Loucy (cell line): Measurements from ENCODE around the gene CNDP1.

Experiments
- H2AFZ ChIP-seq: fragments of 200-600 bp; sonication (generic); 2 replicates; pipeline ENCODE4 v1.6.0; 2016; ENCODE audit warnings: antibody characterized with exemption, mild to moderate bottlenecking, low read length, moderate library complexity
- H3F3A ChIP-seq: fragments of 200-600 bp; 2 replicates; pipeline ENCODE4 v1.6.0; 2016; ENCODE audit warnings: antibody characterized with exemption, low read depth, mild to moderate bottlenecking
- H3K27me3 ChIP-seq: fragments of 200-600 bp; sonication (generic); 2 replicates; pipeline ENCODE4 v1.6.1; 2014; ENCODE audit warnings: low read length, mild to moderate bottlenecking; ENCODE audit not compliant: insufficient read depth, poor library complexity, severe bottlenecking
- H3K36me3 ChIP-seq: fragments of 200-600 bp; sonication (generic); 2 replicates; pipeline ENCODE4 v1.6.1; 2016; ENCODE audit warnings: low read length; ENCODE audit not compliant: insufficient read depth
- H3K4me1 ChIP-seq: fragments of 200-600 bp; sonication (generic); 2 replicates; pipeline ENCODE4 v1.5.1; 2014; ENCODE audit warnings: low read length, mild to moderate bottlenecking; ENCODE audit not compliant: insufficient read depth, poor library complexity, severe bottlenecking
- H3K4me2 ChIP-seq: fragments of 200-600 bp; sonication (generic); 2 replicates; pipeline ENCODE4 v1.6.0; 2014; ENCODE audit warnings: antibody characterized with exemption, low read length, low read depth, mild to moderate bottlenecking; ENCODE audit not compliant: poor library complexity, severe bottlenecking
- H3K4me3 ChIP-seq: fragments of 200-600 bp; sonication (generic); 2 replicates; pipeline ENCODE4 v1.5.1; 2014; ENCODE audit warnings: low read length, mild to moderate bottlenecking, mixed read lengths; ENCODE audit not compliant: poor library complexity, severe bottlenecking
- H3K79me2 ChIP-seq: fragments of 200-600 bp; sonication (generic); 2 replicates; pipeline ENCODE4 v1.6.1; 2014; ENCODE audit warnings: low read length; ENCODE audit not compliant: insufficient read depth
- H3K9ac ChIP-seq: fragments of 200-600 bp; sonication (generic); 2 replicates; pipeline ENCODE4 v1.6.0; 2014; ENCODE audit warnings: mild to moderate bottlenecking, low read depth, low read length, moderate library complexity; ENCODE audit not compliant: poor library complexity, severe bottlenecking
- H3K9me2 ChIP-seq: fragments of 200-600 bp; sonication (generic); replicated peaks from 2 replicates; pipeline ENCODE4 v1.6.1; 2016; ENCODE audit warnings: low read depth, low read length, mixed read lengths
- H3K9me3 ChIP-seq: fragments of 200-600 bp; sonication (generic); 2 replicates; pipeline ENCODE4 v1.6.1; 2014; ENCODE audit warnings: mild to moderate bottlenecking, antibody characterized with exemption, low read length, low read depth; ENCODE audit not compliant: insufficient read depth
- H4K20me1 ChIP-seq: fragments of 200-600 bp; sonication (generic); 2 replicates; pipeline ENCODE4 v1.6.0; 2014; ENCODE audit warnings: antibody characterized with exemption, low read length, mild to moderate bottlenecking; ENCODE audit not compliant: insufficient read depth, poor library complexity, severe bottlenecking
- CTCF ChIP-seq: fragments of 200-600 bp; sonication (generic); conservative IDR thresholded peaks from 2 replicates; pipeline ENCODE4 v1.5.1; 2014; ENCODE audit warnings: mild to moderate bottlenecking, antibody characterized with exemption, low read length
- EZH2phosphoT487 ChIP-seq: fragments of 200-600 bp; IDR thresholded peaks from 2 replicates; pipeline ENCODE4 v1.6.1; 2018; ENCODE audit warnings: antibody characterized with exemption, mild to moderate bottlenecking, moderate library complexity, borderline replicate concordance

Gene CNDP1

GRCh38 chr18:74508821-74509225 lies 25.5 kb upstream of the CNDP1 start:
- Histone ChIP-seq H3F3A (no peaks in the 10 kb centered on the region), H3K4me2 (no peak overlapping the region), H3K27me3 (no peaks in the 10 kb centered on the region), H4K20me1 (no peaks in the 10 kb centered on the region), H3K4me1 (no peaks in the 10 kb centered on the region), H3K9ac (no peak overlapping the region), H3K79me2 (no peaks in the 10 kb centered on the region), H3K9me3 (no peaks in the 10 kb centered on the region), H2AFZ (no peak overlapping the region), H3K36me3 (peaks cover 83% of the 10 kb centered on the region; the same call in 1 of the 2 replicates), H3K4me3 (no peak overlapping the region), H3K9me2 (no peaks in the 10 kb centered on the region)
- no peak for TF ChIP-seq CTCF
- no peak for TF ChIP-seq EZH2phosphoT487

GRCh38 chr18:74509856-74510769 lies 24.2 kb upstream of the CNDP1 start:
- TF ChIP-seq EZH2phosphoT487, result no peak
- no peak for TF ChIP-seq CTCF
- Histone ChIP-seq H2AFZ (no peak overlapping the region), H3K79me2 (no peaks in the 10 kb centered on the region), H3K4me1 (no peaks in the 10 kb centered on the region), H4K20me1 (no peaks in the 10 kb centered on the region), H3K27me3 (no peaks in the 10 kb centered on the region), H3K9me2 (no peaks in the 10 kb centered on the region), H3K36me3 (peaks cover 81% of the 10 kb centered on the region; the same call in 1 of the 2 replicates), H3K9ac (no peak overlapping the region), H3K4me2 (no peak overlapping the region), H3F3A (no peaks in the 10 kb centered on the region), H3K4me3 (no peak overlapping the region), H3K9me3 (no peaks in the 10 kb centered on the region)

GRCh38 chr18:74510770-74511095 lies 23.6 kb upstream of the CNDP1 start:
- H3K79me2 ChIP-seq, result no peaks in the 10 kb centered on the region
- H3K9me3 ChIP-seq, result no peaks in the 10 kb centered on the region
- no peaks in the 10 kb centered on the region for H3K27me3 ChIP-seq
- H3K4me1 ChIP-seq, result no peaks in the 10 kb centered on the region
- H3K9me2 ChIP-seq, result no peaks in the 10 kb centered on the region
- H3F3A ChIP-seq, result no peaks in the 10 kb centered on the region
- no peak overlapping the region for H2AFZ ChIP-seq
- no peak overlapping the region for H3K9ac ChIP-seq
- no peak overlapping the region for H3K4me2 ChIP-seq
- TF ChIP-seq EZH2phosphoT487 (no peak), CTCF (no peak)
- H3K4me3 ChIP-seq, result no peak overlapping the region
- peaks cover 79% of the 10 kb centered on the region; the same call in 1 of the 2 replicates for H3K36me3 ChIP-seq
- H4K20me1 ChIP-seq, result no peaks in the 10 kb centered on the region
